Measurements from ENCODE around the gene TADA1.

Gene TADA1

GRCh38 chr1:166875734-166876539 lies at the start of gene TADA1:
TSS of gene TADA1 (minus strand) at chr1:166876264. CDS start at chr1:166876233, 31 bp downstream.
- peak; percentile 94 for DNase-seq (ENCODE audit: low read depth)

DNA sequence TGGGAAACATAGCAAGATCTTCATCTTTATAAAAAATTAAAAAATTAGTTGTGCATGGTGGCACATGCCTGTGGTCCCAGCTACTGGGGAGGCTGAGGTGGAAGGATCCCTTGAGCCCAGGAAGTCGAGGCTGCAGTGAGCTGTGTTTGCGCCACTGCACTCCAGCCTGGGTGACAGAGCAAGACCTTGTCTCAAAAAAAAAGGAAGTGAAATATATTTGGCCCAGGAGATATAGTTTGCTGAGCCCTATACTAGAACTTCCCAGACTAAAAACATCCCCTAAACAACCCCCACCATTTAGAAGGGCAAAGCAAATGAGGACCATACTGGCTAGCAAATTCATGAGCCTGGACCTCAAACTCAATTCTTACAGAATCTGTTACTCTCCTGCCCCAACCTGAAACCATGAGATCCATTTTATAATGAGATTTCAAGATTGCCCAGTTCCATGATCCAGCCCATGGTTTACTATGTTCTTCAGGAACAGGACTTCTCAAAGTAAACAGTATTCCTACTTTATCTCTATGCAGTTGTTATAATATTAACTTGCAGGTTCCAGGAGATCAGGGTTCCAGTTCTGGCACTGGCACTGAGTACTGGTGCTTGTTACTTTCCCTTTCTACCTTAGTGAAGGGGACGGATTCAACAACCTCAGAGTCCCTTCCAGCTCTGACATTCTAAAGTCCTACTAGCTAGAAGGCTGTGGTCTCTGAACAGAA lies 48.9 kb upstream of the TADA1 start:
- no peak for DNase-seq (ENCODE audit: low read depth)

GRCh38 chr1:166920561-166921475 lies 44.8 kb upstream of the TADA1 start:
- no peak for DNase-seq (ENCODE audit: low read depth)

GRCh38 chr1:166918956-166919316 lies 42.9 kb upstream of the TADA1 start:
- DNase-seq (ENCODE audit: low read depth): no peak

- no peak for DNase-seq (ENCODE audit: low read depth)
Measured at GRCh38 chr1:166918088-166918955, 42.3 kb upstream of the TADA1 start.

GRCh38 chr1:166915941-166916340 lies 39.9 kb upstream of the TADA1 start:
- no peak for DNase-seq (ENCODE audit: low read depth)

GRCh38 chr1:166915042-166915441 lies 39.0 kb upstream of the TADA1 start:
- DNase-seq (ENCODE audit: low read depth): no peak

DNA sequence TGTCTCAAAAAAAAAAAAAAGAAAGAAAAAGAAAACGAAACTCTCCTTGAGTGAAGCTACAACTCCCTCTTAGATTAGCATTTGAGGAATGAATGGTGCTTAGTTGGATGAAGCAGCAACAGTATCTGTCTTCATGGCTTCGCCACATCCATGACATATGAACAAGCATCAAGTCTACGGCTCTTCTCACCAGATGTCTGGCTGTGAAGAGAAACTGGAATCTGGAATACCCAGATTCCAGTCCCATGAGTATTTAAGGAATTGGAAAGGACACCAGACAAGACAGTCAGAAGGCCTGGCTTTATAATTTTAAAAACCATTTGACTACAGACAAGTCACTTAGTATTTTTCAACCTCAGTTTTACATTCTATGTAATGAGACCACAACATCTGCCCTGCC lies 38.0 kb upstream of the TADA1 start:
- no peak for DNase-seq (ENCODE audit: low read depth)

DNA sequence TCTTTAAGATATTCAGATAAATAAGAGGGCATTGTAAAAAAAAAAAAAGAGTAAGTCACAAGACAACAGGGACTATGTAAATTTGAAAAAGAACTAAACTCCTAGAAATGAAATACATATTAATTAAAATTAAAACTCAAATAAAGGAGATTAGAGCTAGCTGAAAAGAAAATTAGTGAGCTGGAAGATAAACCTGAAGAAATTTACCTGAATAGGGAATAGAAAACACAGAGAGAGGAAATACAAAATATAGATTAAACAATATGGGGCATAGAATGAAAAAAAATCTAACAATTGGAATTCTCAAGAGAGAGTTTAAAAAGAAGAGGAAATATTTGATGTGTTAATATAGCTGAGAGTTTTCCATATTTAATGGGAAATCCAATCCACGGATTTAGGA lies 35.6 kb upstream of the TADA1 start:
- DNase-seq (ENCODE audit: low read depth): no peak

DNA sequence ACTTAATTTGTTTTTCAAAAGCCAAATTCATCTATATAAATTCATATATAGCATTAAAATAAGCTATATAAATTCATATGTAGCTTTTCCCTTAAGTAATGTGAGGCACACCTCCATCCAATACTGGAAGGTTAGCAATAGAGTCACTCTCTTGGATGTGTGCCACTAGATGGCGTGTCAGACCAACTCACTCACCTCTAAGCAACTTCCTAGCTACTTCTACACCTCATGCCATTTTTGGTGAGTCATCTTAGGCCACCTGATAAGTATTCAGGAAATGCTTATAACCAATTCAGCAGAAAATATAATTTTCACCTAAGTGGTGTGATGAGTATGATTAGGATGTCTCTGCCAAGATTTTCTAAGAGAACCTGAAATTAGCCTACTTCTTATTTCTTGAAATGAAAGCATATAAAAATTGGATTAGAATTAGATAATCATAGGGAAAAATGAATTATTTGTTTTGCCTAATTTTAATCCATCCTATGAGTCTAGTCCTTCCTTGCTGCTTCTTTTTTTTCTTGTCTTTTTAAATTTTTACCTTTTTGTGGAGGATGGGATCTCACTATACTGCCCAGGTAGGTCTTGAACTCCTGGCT lies 34.4 kb upstream of the TADA1 start:
- DNase-seq (ENCODE audit: low read depth): peak; percentile 56

DNA sequence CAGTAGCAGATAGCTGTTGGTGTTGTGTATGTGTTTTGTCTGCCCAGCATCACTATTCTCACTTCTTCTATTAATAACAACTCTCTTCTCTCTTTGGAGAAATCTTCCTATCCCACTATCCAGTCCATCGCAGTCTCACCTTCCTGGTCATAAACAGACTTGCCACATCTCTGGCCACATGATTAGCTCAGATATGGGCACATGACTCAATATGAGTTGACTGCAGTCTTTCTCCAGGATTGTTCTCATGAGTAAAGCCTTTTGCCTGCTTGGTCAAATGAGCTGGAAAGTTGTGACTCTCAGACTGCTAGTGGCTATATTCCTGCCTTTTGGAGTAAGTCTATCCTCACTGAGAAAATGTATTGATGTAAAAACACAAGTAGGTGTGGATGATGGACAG lies 32.9 kb upstream of the TADA1 start:
- DNase-seq (ENCODE audit: low read depth): no peak

- DNase-seq (ENCODE audit: low read depth): no peak
Measured at GRCh38 chr1:166907763-166908162, 31.7 kb upstream of the TADA1 start.

DNA sequence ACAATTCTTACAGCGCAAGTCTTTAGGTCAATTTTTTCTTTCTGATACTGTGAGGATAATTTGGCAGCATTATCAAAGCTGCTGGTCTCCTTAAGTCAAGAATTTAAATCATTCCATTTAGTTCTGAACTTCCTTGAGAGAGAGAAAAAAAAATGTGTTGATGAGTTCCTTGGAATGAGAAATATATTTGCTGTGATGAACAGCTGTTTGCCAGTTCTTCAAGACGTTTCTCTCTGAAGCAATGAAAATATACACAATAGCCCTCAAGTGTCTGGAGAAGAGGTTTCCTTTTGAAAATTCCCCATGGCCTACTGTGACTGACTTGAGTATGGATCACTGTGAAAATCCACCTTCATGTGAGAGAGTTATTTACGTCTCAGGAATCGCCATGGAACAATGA lies 31.0 kb upstream of the TADA1 start:
- no peak for DNase-seq (ENCODE audit: low read depth)

GRCh38 chr1:166906647-166907046 lies 30.6 kb upstream of the TADA1 start:
- no peak for DNase-seq (ENCODE audit: low read depth)

DNA sequence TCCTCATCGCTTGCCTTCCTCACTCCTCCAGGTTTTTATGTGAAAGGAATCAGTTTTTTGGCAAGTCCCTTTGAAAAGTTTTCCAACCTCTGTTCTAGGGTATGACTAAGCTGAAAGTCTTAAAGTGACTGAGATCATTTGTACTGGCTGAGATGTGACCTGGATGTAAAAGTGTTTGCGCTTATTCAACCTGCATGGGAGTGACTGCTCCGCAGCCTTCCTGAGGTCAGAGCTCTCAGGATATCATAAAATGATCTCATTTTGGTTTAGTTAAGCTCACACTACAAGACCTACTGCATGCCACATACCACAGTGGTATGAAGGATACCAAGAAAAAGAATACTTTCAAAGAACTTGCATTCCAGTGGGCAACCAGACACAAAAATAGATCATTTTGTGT lies 29.8 kb upstream of the TADA1 start:
- DNase-seq (ENCODE audit: low read depth): no peak

DNA sequence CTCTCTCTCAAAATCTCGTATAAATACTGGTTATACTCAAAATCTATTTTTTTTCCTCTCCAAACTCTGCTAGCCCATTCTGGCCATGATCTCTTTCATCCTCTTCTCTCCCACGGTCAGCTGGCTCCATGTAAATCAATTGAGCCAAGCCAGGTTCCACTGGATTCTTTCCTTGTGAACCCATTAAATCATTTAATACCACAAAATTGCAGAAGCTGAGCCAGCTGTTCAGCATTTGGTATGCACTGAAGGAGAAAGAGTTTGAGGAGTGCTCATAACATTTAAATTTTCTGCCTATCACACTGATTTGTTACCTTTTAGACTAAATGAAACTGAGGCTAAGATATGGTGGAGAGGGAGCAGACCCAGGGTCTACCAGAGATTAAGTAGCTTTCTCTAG lies 29.1 kb upstream of the TADA1 start:
- DNase-seq (ENCODE audit: low read depth): no peak

GRCh38 chr1:166903232-166903631 lies 27.2 kb upstream of the TADA1 start:
- no peak for DNase-seq (ENCODE audit: low read depth)

DNA sequence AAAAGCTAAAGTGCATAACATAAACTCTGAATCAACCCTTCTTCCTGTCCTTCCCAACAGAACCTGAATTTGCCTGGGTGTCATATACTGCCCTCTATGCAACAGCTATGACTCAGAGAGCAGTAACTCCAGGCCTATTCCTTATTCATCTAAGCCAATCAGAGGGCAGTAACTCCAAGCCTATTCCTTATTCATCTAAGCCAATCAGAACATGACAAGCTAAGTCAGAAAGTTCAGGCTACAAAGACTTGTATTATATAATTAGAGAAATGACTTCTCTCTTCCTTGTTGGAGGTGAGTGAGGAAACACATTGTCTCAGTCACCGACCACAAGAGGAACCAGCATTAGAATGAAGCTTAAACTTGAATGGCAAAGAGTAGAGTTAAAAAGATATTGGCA lies 26.2 kb upstream of the TADA1 start:
- no peak for DNase-seq (ENCODE audit: low read depth)

- DNase-seq (ENCODE audit: low read depth): no peak
Measured at GRCh38 chr1:166900987-166901386, 24.9 kb upstream of the TADA1 start.

GRCh38 chr1:166899769-166900168 lies 23.7 kb upstream of the TADA1 start:
- no peak for DNase-seq (ENCODE audit: low read depth)

- DNase-seq (ENCODE audit: low read depth): no peak
Measured at GRCh38 chr1:166895766-166896165, 19.7 kb upstream of the TADA1 start.

Measured in GM04504 (cell line).